HCT116 (cell line): ENCODE results near the gene COPB1. TPM values are rescaled to one million over a fixed set of nuclear protein-coding genes. Genes with fewer than 3 reads are reported as not detected.

Experiments
- ATAC-seq: fragments of 200-7000 bp; cut with Tn5 transposase; 2 replicates; pipeline ENCODE4 v1.9.1; 2020; ENCODE audit warnings: mild to moderate bottlenecking, moderate library complexity
- BruUV-seq: library from RNA; stranded (reverse); fragments of 400-500 nt; replicated peaks from 2 replicates; lab custom pipeline; 2021; lab: Mats Ljungman, UMichigan
- CTCF ChIA-PET: fragments of 300-600 bp; sonication (Branson Sonifier 250); formaldehyde crosslinking; loops from one replicate; lab custom pipeline; 2021; ENCODE audit warnings: antibody characterized with exemption; lab: Charles Lee
- POLR2A ChIA-PET: fragments of 300-600, 350-600 bp; sonication (Branson Sonifier 250); formaldehyde crosslinking; loops from one replicate; lab custom pipeline; 2021; ENCODE audit warnings: antibody characterized with exemption; lab: Charles Lee
- RAD21 ChIA-PET, 2 experiments: fragments of 300-600 bp; sonication (Branson Sonifier 250); formaldehyde crosslinking; loops; one replicate each; lab custom pipeline; 2023; ENCODE audit warnings: low total read pairs in 2 of 2; ENCODE audit not compliant: uncharacterized antibody in 2 of 2, unreplicated experiment in 2 of 2, low non-redundant PET in 1 of 2; lab: Charles Lee
- DNase-seq: peaks from one replicate; pipeline ENCODE4 v3.0.0-alpha.2; 2010; ENCODE audit warnings: low read depth, low spot score
- H2AFZ ChIP-seq: fragments of 200-600 bp; shearing (Covaris generic), sonication (generic); 2 replicates; pipeline ENCODE4 v1.6.1; 2017; ENCODE audit warnings: low read depth, mixed run types, mixed read lengths, antibody characterized with exemption, low read length; ENCODE audit not compliant: poor library complexity, severe bottlenecking
- H3K27ac ChIP-seq: 2 replicates; pipeline ENCODE4 v1.5.1; 2012; ENCODE audit warnings: low read depth, low read length
- H3K27me3 ChIP-seq: fragments of 200-600 bp; sonication (generic); 2 replicates; pipeline ENCODE4 v1.6.1; 2016; ENCODE audit warnings: mixed run types, low read length, mixed read lengths; ENCODE audit not compliant: insufficient read depth
- H3K36me3 ChIP-seq, 2 experiments: fragments of 200-500 bp in 1 of 2; fragments of 200-600 bp in 1 of 2; sonication (Bioruptor generic) in 1 of 2; sonication (generic) in 1 of 2; 2 replicates each; pipeline versions ENCODE4 v1.5.1 to v1.6.1; 2014 to 2016; ENCODE audit warnings: low read length in 2 of 2, inconsistent platforms in 1 of 2, mixed read lengths in 1 of 2, mixed run types in 1 of 2; ENCODE audit not compliant: insufficient read depth in 2 of 2, control insufficient read depth in 1 of 2
- H3K4me1 ChIP-seq, 2 experiments: fragments of 200-600 bp in 1 of 2; sonication (generic) in 1 of 2; 2 replicates each; pipeline versions ENCODE4 v1.5.1 to v1.6.1; 2012 to 2017; ENCODE audit warnings: low read length in 2 of 2, inconsistent platforms in 1 of 2, mild to moderate bottlenecking in 1 of 2, mixed read lengths in 1 of 2, mixed run types in 1 of 2, moderate library complexity in 1 of 2; ENCODE audit not compliant: insufficient read depth in 2 of 2, control insufficient read depth in 1 of 2
- H3K4me2 ChIP-seq: fragments of 200-600 bp; sonication (generic); 2 replicates; pipeline ENCODE4 v1.6.1; 2017; ENCODE audit warnings: mixed run types, low read length, mixed read lengths
- H3K4me3 ChIP-seq, 2 experiments: fragments of 200-600 bp in 1 of 2; sonication (generic) in 1 of 2; replicated peaks in 1 of 2; 2 replicates each; pipeline ENCODE4 v1.5.1; 2011 to 2016; ENCODE audit warnings: low read length in 2 of 2, control low read depth in 1 of 2, low read depth in 1 of 2, mild to moderate bottlenecking in 1 of 2, mixed read lengths in 1 of 2, mixed run types in 1 of 2
- H3K79me2 ChIP-seq: fragments of 200-600 bp; sonication (generic); 2 replicates; pipeline ENCODE4 v1.6.1; 2017; ENCODE audit warnings: mild to moderate bottlenecking, mixed run types, low read length, moderate library complexity, mixed read lengths; ENCODE audit not compliant: insufficient read depth
- H3K9ac ChIP-seq: fragments of 200-600 bp; sonication (generic); 2 replicates; pipeline ENCODE4 v1.6.1; 2016; ENCODE audit warnings: low read length, mixed read lengths
- H3K9me2 ChIP-seq: fragments of 200-600 bp; sonication (generic), shearing (Covaris generic); 2 replicates; pipeline ENCODE4 v1.6.1; 2017; ENCODE audit warnings: mixed run types, mild to moderate bottlenecking, moderate library complexity; ENCODE audit not compliant: insufficient read depth
- H3K9me3 ChIP-seq, 2 experiments: fragments of 200-500 bp in 1 of 2; fragments of 200-600 bp in 1 of 2; sonication (Bioruptor generic) in 1 of 2; sonication (generic) in 1 of 2; 2 replicates each; pipeline ENCODE4 v1.6.1; 2014 to 2017; ENCODE audit warnings: low read length in 2 of 2, mixed read lengths in 2 of 2, inconsistent platforms in 1 of 2, low read depth in 1 of 2, mild to moderate bottlenecking in 1 of 2, mixed run types in 1 of 2, moderate library complexity in 1 of 2; ENCODE audit not compliant: control insufficient read depth in 1 of 2, insufficient read depth in 1 of 2
- H4K20me1 ChIP-seq: fragments of 200-600 bp; sonication (generic), shearing (Covaris generic); 2 replicates; pipeline ENCODE4 v1.6.1; 2017; ENCODE audit warnings: mixed run types, mild to moderate bottlenecking, moderate library complexity; ENCODE audit not compliant: insufficient read depth
- CEBPB ChIP-seq: IDR thresholded peaks from 2 replicates; pipeline ENCODE4 v1.6.1; 2012; ENCODE audit warnings: low read depth
- EZH2phosphoT487 ChIP-seq: fragments of 200-600 bp; IDR thresholded peaks from 2 replicates; pipeline ENCODE4 v1.6.1; 2018; ENCODE audit warnings: antibody characterized with exemption, borderline replicate concordance
- REST ChIP-seq: IDR thresholded peaks from 2 replicates; pipeline ENCODE4 v1.6.1; 2012; ENCODE audit warnings: low read depth
- SP1 ChIP-seq: IDR thresholded peaks from 2 replicates; pipeline ENCODE4 v1.6.1; 2012; ENCODE audit warnings: low read depth
- intact Hi-C: fragments of 100-400 bp; cut with micrococcal nuclease; formaldehyde crosslinking; loops from 2 replicates; pipeline ENCODE4 v1.10.0; 2022
- total RNA-seq: library from RNA; stranded (reverse); gene quantifications from one replicate; pipeline ENCODE4 v1.2.1, GENCODE V29; 2021; ENCODE audit not compliant: unreplicated experiment
- TF ChIP-seq, protein P1 (sequence below): IDR thresholded peaks from 2 replicates; pipeline ENCODE4 v1.6.1; 2012

Gene COPB1
- total RNA-seq, 1 experiment from 2014 or later: 95.5 TPM

- Histone ChIP-seq H3K4me3 (no peak overlapping the region), H3K79me2 (no peaks in the 10 kb centered on the region), H3K36me3 (no peaks in the 10 kb centered on the region), H3K4me1 (no peaks in the 10 kb centered on the region), H3K4me2 (no peak overlapping the region), H2AFZ (no peak overlapping the region), H3K9ac (no peak overlapping the region), H3K9me3 (no peaks in the 10 kb centered on the region), H3K9me2 (no peaks in the 10 kb centered on the region), H3K27ac (no peak overlapping the region)
- DNase-seq (no peak), ATAC-seq (no peak)
- intact Hi-C loops: no loop called here
- ChIA-PET RAD21 (no interaction called here), POLR2A (no interaction called here)
- no TSS peak for BruUV-seq
- TF ChIP-seq CEBPB (no peak), SP1 (no peak), REST (no peak)
- TF ChIP-seq, protein P1, sequence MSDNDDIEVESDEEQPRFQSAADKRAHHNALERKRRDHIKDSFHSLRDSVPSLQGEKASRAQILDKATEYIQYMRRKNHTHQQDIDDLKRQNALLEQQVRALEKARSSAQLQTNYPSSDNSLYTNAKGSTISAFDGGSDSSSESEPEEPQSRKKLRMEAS: no peak
- TF ChIP-seq, all 23 proteins: peak for 0
- Histone ChIP-seq H3K27me3 (no peaks in the 10 kb centered on the region), H4K20me1 (no peaks in the 10 kb centered on the region)
- CTCF ChIA-PET: no interaction called here
Measured at GRCh38 chr11:14543260-14543659, 43.6 kb upstream of the COPB1 start.

- ATAC-seq (no peak), DNase-seq (no peak)
- no peak overlapping the region for H3K9ac ChIP-seq
- no peak overlapping the region for H3K4me2 ChIP-seq
- no peaks in the 10 kb centered on the region for H3K9me3 ChIP-seq
- POLR2A ChIA-PET: no interaction called here
- no peak for TF ChIP-seq EZH2phosphoT487
- no peak overlapping the region for H3K4me3 ChIP-seq
- intact Hi-C loops: no loop called here
- H3K9me2 ChIP-seq: no peaks in the 10 kb centered on the region
- no peaks in the 10 kb centered on the region for H3K36me3 ChIP-seq
- H3K79me2 ChIP-seq: no peaks in the 10 kb centered on the region
- no peak overlapping the region for H3K27ac ChIP-seq
- RAD21 ChIA-PET: no interaction called here
- H3K4me1 ChIP-seq: peaks cover 0 to under 1% of the 10 kb centered on the region in 2 experiments; a peak in 2 of 4 replicates
- no peak overlapping the region for H2AFZ ChIP-seq
- no peaks in the 10 kb centered on the region for H4K20me1 ChIP-seq
- CTCF ChIA-PET: interaction anchor here (0.7 kb wide), 1 partner anchor 366 kb away, joined by 3 read pairs; no protein-coding TSS in a partner anchor
- H3K27me3 ChIP-seq: no peaks in the 10 kb centered on the region
- BruUV-seq: no TSS peak
Measured at GRCh38 chr11:14542324-14542723, 42.7 kb upstream of the COPB1 start.
